MM.1S (cell line): ENCODE results near the gene GSC.
"Not testable (repeated sequence)": the region's sequence is repeated elsewhere in the genome, so short reads cannot be mapped to it uniquely, and the experiment has no call there.

ENCODE experiments used
- EZH2 ChIP-seq: fragments of 300-600 bp; sonication (generic); optimal IDR thresholded peaks from 2 replicates; pipeline ENCODE3; 2017; ENCODE audit warnings: low read depth, mild to moderate bottlenecking, antibody characterized with exemption, low read length, mixed read lengths
- EZH2phosphoT487 ChIP-seq: fragments of 300-600 bp; sonication (generic); IDR thresholded peaks from 2 replicates; pipeline ENCODE4 v1.6.1; 2018; ENCODE audit warnings: antibody characterized with exemption, low read length
- TF ChIP-seq, protein P1 (sequence below): fragments of 300-600 bp; sonication (generic); IDR thresholded peaks from 2 replicates; pipeline ENCODE4 v1.5.1; 2016; ENCODE audit warnings: antibody characterized with exemption, low read length, mixed read lengths

DNA sequence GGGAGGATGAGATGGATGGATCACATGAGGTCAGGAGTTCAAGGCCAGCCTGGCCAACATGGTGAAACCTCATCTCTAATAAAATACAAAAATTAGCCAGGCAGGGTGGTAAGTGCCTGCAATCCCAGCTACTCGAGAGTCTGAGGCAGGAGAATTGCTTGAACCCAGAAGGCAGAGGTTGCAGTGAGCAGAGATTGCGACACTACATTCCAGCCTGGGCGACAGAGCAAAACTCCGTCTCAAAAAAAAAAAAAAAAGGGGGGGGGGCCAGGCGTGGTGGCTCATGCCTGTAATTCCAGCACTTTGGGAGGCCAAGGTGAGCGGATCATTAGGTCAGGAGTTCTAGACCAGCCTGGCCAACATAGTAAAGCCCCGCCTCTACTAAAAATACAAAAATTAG lies 22.8 kb downstream of the GSC start:
- TF ChIP-seq, protein P1, sequence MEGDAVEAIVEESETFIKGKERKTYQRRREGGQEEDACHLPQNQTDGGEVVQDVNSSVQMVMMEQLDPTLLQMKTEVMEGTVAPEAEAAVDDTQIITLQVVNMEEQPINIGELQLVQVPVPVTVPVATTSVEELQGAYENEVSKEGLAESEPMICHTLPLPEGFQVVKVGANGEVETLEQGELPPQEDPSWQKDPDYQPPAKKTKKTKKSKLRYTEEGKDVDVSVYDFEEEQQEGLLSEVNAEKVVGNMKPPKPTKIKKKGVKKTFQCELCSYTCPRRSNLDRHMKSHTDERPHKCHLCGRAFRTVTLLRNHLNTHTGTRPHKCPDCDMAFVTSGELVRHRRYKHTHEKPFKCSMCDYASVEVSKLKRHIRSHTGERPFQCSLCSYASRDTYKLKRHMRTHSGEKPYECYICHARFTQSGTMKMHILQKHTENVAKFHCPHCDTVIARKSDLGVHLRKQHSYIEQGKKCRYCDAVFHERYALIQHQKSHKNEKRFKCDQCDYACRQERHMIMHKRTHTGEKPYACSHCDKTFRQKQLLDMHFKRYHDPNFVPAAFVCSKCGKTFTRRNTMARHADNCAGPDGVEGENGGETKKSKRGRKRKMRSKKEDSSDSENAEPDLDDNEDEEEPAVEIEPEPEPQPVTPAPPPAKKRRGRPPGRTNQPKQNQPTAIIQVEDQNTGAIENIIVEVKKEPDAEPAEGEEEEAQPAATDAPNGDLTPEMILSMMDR, result not testable (repeated sequence)
- TF ChIP-seq EZH2, EZH2phosphoT487: not testable (repeated sequence)
